Nephron progenitor cell (in vitro differentiated cells): Measurements from ENCODE around the gene SQOR.

Experiments
- DNase-seq: peaks from one replicate; pipeline ENCODE4 v3.0.0; 2021
- H3K27ac Mint-ChIP-seq: 2 replicates; pipeline ENCODE4 v1.8.0; 2021; ENCODE audit warnings: mild to moderate bottlenecking, moderate library complexity, mixed read lengths
- H3K27me3 Mint-ChIP-seq: 2 replicates; pipeline ENCODE4 v1.8.0; 2021; ENCODE audit warnings: mild to moderate bottlenecking, low read depth, mixed read lengths; ENCODE audit not compliant: poor library complexity
- H3K36me3 Mint-ChIP-seq: 2 replicates; pipeline ENCODE4 v1.8.0; 2021; ENCODE audit warnings: low read depth, mixed read lengths
- H3K4me1 Mint-ChIP-seq: 2 replicates; pipeline ENCODE4 v1.8.0; 2021; ENCODE audit warnings: mixed read lengths
- H3K4me3 Mint-ChIP-seq: 2 replicates; pipeline ENCODE4 v1.8.0; 2021; ENCODE audit warnings: mild to moderate bottlenecking, moderate library complexity, mixed read lengths
- H3K9me3 Mint-ChIP-seq: 2 replicates; pipeline ENCODE4 v1.8.0; 2021; ENCODE audit warnings: mild to moderate bottlenecking, moderate library complexity, mixed read lengths
- TF ChIP-seq, protein P1 (sequence below): fragments of 200-600 bp; sonication (generic); IDR thresholded peaks from 2 replicates; pipeline ENCODE4 v1.5.0; 2021; ENCODE audit warnings: antibody characterized with exemption

Gene SQOR

GRCh38 chr15:45734260-45734711 lies 99.5 kb downstream of the SQOR start:
- Mint-ChIP-seq H3K9me3 (no peaks in the 10 kb centered on the region), H3K4me3 (no peak overlapping the region)

More at GRCh38 chr15:45734260-45734711, 99.5 kb downstream of the SQOR start:
- H3K27me3 Mint-ChIP-seq: peaks cover 5% of the 10 kb centered on the region
- TF ChIP-seq, protein P1, sequence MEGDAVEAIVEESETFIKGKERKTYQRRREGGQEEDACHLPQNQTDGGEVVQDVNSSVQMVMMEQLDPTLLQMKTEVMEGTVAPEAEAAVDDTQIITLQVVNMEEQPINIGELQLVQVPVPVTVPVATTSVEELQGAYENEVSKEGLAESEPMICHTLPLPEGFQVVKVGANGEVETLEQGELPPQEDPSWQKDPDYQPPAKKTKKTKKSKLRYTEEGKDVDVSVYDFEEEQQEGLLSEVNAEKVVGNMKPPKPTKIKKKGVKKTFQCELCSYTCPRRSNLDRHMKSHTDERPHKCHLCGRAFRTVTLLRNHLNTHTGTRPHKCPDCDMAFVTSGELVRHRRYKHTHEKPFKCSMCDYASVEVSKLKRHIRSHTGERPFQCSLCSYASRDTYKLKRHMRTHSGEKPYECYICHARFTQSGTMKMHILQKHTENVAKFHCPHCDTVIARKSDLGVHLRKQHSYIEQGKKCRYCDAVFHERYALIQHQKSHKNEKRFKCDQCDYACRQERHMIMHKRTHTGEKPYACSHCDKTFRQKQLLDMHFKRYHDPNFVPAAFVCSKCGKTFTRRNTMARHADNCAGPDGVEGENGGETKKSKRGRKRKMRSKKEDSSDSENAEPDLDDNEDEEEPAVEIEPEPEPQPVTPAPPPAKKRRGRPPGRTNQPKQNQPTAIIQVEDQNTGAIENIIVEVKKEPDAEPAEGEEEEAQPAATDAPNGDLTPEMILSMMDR: no peak
- DNase-seq: no peak
- H3K36me3 Mint-ChIP-seq: no peaks in the 10 kb centered on the region
- no peaks in the 10 kb centered on the region for H3K4me1 Mint-ChIP-seq
- H3K27ac Mint-ChIP-seq: no peak overlapping the region
